ENCODE results near the gene ISG15. TPM values are rescaled to one million over a fixed set of nuclear protein-coding genes. Genes with fewer than 3 reads are reported as not detected.

The ISG15 gene
- total RNA-seq, 1 donor from 2014 or later: 22.3 TPM

DNA sequence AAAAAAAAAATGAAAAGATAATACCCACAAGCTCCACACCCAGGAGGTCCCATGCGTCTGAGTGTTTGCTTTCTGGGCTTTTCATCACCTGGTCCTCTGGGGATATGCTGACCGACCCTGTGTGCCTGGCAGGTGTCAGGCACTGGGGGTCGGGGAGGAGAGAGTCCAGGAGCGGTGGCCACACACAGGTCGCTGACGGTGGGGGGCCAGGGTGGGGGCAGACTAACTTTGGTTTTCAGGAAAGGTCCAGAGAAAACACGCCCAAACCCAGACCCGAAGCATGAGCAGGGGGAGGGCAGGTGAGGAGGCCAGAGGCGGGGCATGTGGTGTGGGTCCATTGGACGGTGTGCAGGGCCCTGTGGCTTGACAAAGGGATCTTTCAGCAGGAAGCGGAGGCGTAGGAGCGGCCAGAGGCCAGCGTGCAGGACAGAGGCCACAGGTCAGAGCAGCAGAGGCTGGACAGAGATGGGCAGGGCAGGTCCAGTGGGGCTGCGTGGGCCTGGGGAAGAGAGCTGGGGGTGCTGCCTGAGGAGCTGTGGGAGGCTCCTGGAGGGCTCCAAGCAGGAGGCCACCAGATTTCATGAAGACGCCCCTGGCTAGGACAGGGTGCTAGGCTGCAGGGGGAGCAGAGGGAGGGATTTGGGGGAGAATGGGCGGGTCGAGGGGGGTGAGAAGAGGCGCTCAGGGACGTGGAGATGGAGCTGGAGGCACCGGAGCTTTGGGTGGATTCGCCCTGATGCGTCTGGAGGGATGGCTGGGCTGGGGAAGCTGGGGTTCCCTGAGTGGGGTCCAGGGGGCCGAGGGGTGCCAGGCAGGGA lies 45.0 kb downstream of the ISG15 start:
- H3K4me3 Mint-ChIP-seq: peak overlapping the region; percentile 72
- no peaks in the 10 kb centered on the region for H3K9me3 Mint-ChIP-seq
- DNase-seq (ENCODE audit: low read depth, low spot score): no peak
- H3K27me3 Mint-ChIP-seq (ENCODE audit: low read depth): peaks cover 44% of the 10 kb centered on the region
- H3K36me3 Mint-ChIP-seq (ENCODE audit: low read depth): no peaks in the 10 kb centered on the region
- peaks cover 28% of the 10 kb centered on the region for H3K4me1 Mint-ChIP-seq
- no peak overlapping the region for H3K27ac Mint-ChIP-seq (ENCODE audit: unreplicated experiment)
- TF ChIP-seq, protein P1, sequence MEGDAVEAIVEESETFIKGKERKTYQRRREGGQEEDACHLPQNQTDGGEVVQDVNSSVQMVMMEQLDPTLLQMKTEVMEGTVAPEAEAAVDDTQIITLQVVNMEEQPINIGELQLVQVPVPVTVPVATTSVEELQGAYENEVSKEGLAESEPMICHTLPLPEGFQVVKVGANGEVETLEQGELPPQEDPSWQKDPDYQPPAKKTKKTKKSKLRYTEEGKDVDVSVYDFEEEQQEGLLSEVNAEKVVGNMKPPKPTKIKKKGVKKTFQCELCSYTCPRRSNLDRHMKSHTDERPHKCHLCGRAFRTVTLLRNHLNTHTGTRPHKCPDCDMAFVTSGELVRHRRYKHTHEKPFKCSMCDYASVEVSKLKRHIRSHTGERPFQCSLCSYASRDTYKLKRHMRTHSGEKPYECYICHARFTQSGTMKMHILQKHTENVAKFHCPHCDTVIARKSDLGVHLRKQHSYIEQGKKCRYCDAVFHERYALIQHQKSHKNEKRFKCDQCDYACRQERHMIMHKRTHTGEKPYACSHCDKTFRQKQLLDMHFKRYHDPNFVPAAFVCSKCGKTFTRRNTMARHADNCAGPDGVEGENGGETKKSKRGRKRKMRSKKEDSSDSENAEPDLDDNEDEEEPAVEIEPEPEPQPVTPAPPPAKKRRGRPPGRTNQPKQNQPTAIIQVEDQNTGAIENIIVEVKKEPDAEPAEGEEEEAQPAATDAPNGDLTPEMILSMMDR (conservative IDR thresholded peaks at IDR 0.05): no peak

DNA sequence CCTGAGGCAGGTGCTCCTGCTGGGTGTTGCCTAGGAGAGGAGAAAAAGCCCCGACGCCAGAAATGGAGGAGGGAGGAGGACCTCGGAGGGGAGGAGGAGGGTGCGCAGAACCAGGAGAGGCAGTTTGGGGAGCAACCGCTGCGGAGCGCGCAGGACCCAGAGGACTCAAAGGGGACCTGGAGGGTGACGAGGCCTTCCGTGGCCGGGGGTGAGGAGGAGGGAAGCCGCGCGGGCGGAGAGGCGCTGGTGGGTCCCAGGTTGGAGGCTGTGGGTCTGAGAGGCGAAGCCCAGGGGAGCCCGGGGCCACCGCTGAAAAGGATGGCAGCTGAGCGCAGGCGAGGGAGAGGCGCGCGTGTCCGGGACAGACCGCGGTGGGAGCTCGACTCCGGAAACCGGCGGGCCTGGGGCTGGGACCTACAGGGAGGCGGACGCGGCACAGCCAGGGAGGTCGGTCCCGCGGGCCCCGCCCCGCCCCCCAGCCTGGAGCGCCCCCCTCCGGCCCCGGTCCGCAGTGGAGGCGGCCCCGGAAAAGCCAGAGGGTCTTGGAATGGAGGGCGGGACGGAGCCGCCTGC lies 45.7 kb downstream of the ISG15 start:
- H3K27me3 Mint-ChIP-seq (ENCODE audit: low read depth): peaks cover 45% of the 10 kb centered on the region
- no peak for DNase-seq (ENCODE audit: low read depth, low spot score)

DNA sequence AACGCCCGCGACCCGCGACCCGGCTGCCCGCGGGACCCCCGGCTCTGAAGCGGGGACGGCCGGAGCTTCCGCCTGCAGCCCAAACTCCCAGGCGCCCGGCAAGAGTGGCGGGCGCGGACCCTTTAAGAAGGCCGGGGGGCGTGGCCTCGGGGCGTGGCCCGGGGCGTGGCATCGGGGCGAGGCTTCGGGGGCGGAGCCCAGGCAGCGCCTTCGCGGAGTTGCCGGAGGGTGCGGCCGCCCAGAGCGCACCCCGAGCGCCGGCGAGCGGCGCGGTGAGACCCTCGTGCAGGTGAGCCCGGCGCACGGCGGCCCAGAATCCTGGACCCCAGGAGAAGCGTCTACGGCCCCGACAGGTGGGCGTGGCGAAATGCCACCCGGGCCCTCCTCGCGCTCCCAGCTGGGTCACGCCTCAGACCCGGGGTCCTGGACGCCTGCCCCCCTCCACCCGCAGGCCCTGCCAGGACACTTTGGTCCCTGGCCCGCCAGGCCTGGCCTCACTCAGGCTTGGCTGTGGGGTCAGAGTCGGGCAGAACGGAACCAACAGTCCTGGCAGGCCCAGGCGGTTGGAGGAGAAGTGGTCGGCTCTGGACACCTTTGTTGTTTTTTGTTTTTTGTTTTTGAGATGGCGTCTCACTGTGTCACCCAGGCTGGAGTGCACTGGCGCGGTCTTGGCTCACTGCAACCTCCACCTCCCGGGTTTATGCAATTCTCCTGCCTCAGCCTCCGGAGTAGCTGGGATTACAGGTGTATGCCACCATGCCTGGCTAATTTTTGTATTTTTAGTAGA lies 46.4 kb downstream of the ISG15 start:
- DNase-seq (ENCODE audit: low read depth, low spot score): peak; percentile 78
- Mint-ChIP-seq H3K4me1 (peaks cover 28% of the 10 kb centered on the region), H3K36me3 (ENCODE audit: low read depth) (no peaks in the 10 kb centered on the region), H3K9me3 (no peaks in the 10 kb centered on the region), H3K27me3 (ENCODE audit: low read depth) (peaks cover 47% of the 10 kb centered on the region), H3K4me3 (peak overlapping the region; percentile 44), H3K27ac (ENCODE audit: unreplicated experiment) (no peak overlapping the region)
- TF ChIP-seq, protein P1 (conservative IDR thresholded peaks at IDR 0.05): no peak

More for the DNA sequence above, 45.7 kb downstream of the ISG15 start:
- H3K4me3 Mint-ChIP-seq: peak overlapping the region; percentile 49
- H3K27ac Mint-ChIP-seq (ENCODE audit: unreplicated experiment): no peak overlapping the region
- H3K4me1 Mint-ChIP-seq: peaks cover 28% of the 10 kb centered on the region
- TF ChIP-seq, protein P1 (conservative IDR thresholded peaks at IDR 0.05): peak; percentile 54
- no peaks in the 10 kb centered on the region for H3K9me3 Mint-ChIP-seq
- H3K36me3 Mint-ChIP-seq (ENCODE audit: low read depth): no peaks in the 10 kb centered on the region

DNA sequence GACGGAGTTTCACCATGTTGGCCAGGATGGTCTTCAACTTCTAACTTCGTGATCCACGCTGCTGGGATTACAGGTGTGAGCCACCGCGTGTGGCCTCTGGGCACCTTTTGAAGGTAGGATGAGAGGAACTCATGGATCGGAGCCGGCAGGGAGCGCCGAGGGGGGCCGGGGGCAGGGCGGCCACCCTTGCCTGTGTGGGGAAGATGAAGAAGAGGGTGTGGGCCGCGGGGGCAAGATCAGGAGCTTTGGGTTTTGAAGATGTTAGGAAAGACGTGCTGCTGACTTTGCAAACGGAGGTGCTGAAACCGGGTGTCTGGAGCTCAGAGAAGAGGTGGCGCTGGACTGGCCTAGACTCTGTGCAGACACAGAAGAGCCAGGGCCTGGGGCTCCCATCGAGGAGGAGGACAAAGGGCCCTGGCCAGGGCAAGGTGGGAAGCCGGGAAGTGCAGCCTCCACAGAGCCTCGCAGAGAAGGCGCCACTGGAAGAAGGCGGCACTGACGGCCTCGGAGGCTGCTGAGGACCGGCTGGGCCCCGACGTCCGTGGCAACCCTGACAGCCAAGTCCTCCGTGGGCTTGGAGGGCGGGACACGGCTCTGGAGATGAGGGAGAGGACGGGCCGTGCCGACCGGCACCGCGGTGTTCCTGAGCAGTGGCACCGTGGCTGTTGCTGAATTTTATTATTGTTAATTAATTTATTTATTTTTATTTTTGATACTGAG lies 47.1 kb downstream of the ISG15 start:
- H3K36me3 Mint-ChIP-seq (ENCODE audit: low read depth): no peaks in the 10 kb centered on the region
- H3K9me3 Mint-ChIP-seq: no peaks in the 10 kb centered on the region
- no peak for DNase-seq (ENCODE audit: low read depth, low spot score)
- no peak overlapping the region for H3K27ac Mint-ChIP-seq (ENCODE audit: unreplicated experiment)
- peak overlapping the region; percentile 44 for H3K4me3 Mint-ChIP-seq
- H3K4me1 Mint-ChIP-seq: peaks cover 22% of the 10 kb centered on the region
- TF ChIP-seq, protein P1 (conservative IDR thresholded peaks at IDR 0.05): no peak
- peaks cover 49% of the 10 kb centered on the region for H3K27me3 Mint-ChIP-seq (ENCODE audit: low read depth)

Data from neural crest cell (in vitro differentiated cells).